ENCODE data around the gene HYAL3.

The HYAL3 gene

DNA sequence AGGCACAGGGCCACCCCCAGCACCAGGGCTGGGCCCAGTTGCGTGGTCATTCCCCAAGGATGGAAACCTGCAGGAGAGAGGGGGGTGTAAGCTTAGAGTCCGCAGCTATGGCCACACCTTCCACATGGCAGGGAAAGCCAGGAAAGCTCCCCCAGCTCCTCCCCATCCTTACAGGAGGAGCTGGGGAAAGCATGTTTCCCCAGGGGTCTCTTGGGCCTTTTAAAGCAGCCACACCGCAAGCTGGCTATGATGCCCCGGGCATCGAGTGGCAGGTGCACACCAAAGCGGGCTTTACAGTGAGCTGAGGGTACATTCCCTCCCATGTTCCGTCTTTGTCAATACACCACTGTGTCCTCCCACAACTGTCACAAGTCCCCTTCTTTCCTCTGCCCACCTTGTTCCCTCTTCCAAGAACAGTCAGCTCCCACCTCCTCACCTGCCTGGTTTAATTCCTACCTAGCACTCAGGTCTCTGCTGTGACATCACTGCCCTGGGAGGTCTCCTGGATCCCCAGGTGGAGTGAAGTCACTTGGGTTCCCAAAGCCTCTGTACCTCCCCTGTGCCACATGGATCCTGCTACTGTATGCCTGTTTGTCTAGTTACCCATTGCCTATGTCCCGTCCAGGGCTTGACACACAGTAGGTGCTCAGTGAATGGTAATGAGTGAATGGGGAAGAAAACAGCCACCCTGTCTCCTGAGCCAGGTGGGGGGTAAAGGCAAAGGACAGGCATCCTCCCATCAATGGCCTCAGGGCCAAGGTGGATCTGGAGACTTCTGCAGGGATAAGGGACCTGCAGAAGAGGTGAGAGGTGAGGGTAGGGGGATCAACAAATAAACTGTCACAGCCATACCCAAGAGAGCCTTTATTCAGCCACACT is 3.4 kb downstream of the HYAL3 start:
- H3K4me3 ChIP-seq (ENCODE audit: low read depth, low read length), result no peak overlapping the region
- DNase-seq (ENCODE audit: low read depth), result no peak
- in situ Hi-C loops (cut with HindIII; ENCODE audit: low sequenced_read_pairs), result no loop called here
- TF ChIP-seq, protein P1, sequence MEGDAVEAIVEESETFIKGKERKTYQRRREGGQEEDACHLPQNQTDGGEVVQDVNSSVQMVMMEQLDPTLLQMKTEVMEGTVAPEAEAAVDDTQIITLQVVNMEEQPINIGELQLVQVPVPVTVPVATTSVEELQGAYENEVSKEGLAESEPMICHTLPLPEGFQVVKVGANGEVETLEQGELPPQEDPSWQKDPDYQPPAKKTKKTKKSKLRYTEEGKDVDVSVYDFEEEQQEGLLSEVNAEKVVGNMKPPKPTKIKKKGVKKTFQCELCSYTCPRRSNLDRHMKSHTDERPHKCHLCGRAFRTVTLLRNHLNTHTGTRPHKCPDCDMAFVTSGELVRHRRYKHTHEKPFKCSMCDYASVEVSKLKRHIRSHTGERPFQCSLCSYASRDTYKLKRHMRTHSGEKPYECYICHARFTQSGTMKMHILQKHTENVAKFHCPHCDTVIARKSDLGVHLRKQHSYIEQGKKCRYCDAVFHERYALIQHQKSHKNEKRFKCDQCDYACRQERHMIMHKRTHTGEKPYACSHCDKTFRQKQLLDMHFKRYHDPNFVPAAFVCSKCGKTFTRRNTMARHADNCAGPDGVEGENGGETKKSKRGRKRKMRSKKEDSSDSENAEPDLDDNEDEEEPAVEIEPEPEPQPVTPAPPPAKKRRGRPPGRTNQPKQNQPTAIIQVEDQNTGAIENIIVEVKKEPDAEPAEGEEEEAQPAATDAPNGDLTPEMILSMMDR (IDR thresholded peaks at IDR 0.05; ENCODE audit: low read depth, low read length, missing control alignments), result no peak

DNA sequence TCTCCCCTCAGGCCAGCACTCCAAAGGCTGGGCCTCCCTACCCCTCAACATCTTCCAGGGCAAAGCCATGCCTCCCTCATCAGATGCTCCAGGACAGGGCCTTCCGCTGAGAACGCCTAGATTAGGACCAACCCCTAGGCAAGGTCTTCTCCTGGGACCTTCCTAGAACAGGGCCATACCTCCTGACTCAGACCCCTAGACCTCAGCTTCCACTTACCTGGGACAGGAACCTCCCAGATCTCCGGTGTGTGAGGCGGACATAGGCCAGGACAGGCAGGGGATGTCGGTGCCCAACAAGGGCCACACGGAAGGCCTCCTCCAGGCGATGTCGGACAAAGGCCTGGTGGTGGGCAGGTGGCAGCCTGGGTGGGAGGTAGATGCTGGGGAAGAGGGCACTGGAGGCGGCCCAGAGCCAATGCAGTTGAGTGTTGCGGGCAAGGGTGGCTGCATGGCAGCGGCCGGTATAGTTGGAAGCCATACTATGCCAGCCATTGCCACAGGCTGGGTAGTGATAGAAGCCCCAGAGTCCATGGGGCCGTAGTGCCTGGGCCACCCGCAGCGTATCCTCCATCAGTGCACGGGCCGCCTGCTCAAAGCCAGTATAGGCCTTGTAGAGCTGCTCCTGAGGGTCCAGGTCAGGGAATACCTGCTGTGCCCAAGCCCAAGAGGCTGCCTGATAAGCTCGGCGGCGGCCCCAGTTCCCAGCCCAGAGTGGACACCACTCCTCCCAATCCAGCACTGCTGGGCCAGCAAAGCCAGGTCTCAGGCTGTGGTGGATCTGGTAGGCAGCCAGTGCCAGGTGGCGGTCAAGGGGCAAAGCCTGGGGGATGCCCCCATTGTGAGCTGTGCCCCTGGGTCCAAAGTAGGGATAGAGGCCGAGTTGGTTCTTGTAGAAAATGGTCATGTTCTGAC is 4.5 kb downstream of the HYAL3 start:
- DNase-seq (ENCODE audit: low read depth), result no peak
- TF ChIP-seq, protein P1 (IDR thresholded peaks at IDR 0.05; ENCODE audit: low read depth, low read length, missing control alignments), result no peak
- H3K4me3 ChIP-seq (ENCODE audit: low read depth, low read length), result no peak overlapping the region
- in situ Hi-C loops (cut with HindIII; ENCODE audit: low sequenced_read_pairs), result no loop called here

DNA sequence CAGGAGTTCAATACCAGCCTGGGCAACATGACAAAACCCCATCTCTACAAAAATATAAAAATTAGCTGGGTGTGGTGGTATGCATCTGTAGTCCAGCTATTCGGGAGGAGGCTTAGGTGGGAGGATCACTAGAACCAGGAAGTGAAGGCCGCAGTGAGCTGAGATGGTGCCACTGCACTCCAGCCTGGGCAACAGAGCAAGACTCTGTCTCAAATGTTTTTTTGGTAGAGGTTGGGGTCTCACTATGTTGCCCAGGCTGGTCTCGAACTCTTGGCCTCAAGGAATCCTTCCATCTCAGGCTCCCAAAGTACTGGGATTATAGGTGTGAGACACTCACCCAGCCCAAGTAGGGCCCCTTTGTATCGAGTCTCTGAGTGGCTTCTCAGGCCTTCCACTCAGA is 5.1 kb downstream of the HYAL3 start:
- in situ Hi-C loops (cut with HindIII; ENCODE audit: low sequenced_read_pairs), result no loop called here
- TF ChIP-seq, protein P1 (IDR thresholded peaks at IDR 0.05; ENCODE audit: low read depth, low read length, missing control alignments), result no peak
- H3K4me3 ChIP-seq (ENCODE audit: low read depth, low read length), result no peak overlapping the region
- no peak for DNase-seq (ENCODE audit: low read depth)

DNA sequence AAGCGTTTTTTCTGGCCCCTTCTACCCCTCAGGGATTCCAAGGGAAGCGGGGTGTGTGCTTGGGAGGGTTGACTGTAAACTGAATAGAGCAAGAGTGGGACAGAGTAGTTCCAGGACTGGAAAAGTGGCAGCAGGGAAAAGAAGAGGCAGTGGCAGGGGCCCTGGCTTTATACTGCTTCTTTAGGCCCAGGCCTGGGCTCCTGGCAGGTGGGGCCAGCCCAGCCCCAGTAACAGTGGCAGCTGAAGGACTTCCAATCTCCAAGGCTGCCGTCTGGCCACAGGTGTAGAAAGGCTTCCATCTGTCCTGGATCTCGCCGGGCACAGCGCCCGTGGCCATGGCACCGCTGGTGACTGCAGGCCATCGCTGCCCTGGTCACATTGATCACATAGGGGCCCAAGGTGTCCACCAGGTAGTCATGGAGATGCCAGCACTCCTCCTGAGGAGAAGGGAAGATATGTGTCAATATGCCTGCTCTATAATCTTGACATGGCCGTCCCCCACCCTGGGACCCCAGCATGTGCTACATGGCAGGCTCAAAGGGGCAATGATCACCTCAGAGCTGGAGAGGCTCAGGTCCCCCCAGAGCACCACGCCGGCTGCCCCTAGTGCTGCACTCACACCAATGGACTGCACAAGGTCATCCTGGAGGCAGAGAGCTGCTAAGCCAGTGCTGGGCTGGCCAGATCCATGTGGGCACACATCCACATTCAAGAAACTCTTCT is 6.0 kb downstream of the HYAL3 start:
- TF ChIP-seq, protein P1 (IDR thresholded peaks at IDR 0.05; ENCODE audit: low read depth, low read length, missing control alignments), result no peak
- DNase-seq (ENCODE audit: low read depth), result no peak
- in situ Hi-C loops (cut with HindIII; ENCODE audit: low sequenced_read_pairs), result no loop called here
- H3K4me3 ChIP-seq (ENCODE audit: low read depth, low read length), result no peak overlapping the region

DNA sequence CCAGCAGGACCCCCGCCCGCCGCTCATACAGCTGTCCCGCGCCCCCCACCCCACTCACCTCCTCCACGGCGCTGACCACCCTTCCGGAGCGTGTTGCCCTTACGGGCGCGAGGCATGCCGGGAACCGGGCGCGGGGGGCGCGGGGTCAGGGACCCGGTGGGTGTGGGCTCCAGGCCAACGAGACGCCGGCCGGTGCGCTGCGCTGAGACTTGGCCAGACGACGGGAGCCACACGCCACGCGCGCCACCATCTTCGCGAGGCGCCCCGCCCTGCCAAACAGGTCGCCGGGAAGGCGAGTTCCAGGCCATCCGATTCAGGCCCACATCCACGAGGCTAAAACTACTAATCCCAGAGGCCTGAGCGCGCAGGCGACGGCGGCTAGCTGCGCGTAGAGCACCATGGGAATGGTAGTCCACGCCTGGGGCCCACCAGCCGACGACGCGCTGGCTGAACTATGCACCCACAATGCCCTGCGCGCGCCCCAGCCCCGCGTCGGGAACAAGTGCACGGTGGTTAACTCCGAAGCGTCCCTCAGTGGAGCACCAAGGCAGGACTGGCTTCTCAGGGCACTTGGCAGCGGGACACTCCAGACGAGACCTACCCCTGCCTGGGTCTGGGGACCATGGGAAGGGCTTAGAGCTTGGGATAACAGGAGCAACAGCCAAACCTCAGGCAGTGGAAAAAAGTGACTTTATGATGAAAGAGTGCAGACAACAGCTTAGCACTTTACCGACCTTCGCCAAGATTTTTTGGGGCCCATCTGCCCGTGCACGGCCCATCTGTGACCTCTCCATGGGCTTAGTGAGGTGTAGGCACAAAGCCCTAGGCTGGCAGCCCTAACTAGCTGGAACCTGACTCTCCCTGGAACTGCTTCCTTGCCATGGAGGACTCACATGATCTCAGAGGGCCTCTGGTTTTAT is 6.8 kb downstream of the HYAL3 start, which contains the start of gene IFRD2:
TSS of gene IFRD2 (minus strand) at position 271 of the 920 bp plus-strand sequence. CDS start at position 116, 155 bp downstream.
- DNase-seq (ENCODE audit: low read depth), result peak; percentile 95
- TF ChIP-seq, protein P1 (IDR thresholded peaks at IDR 0.05; ENCODE audit: low read depth, low read length, missing control alignments), result no peak
- in situ Hi-C loops (cut with HindIII; ENCODE audit: low sequenced_read_pairs), result no loop called here

More for the DNA sequence above, 6.8 kb downstream of the HYAL3 start, which contains the start of gene IFRD2:
- H3K4me3 ChIP-seq (ENCODE audit: low read depth, low read length), result peak within 1 kb of the TSS; percentile 83

All from astrocyte of the cerebellum (primary cell).